Muscle of leg (tissue), 11 donors: Measurements from ENCODE around the gene ECPAS. TPM values are rescaled to one million over a fixed set of nuclear protein-coding genes. Genes with fewer than 3 reads are reported as not detected.
"Not testable (repeated sequence)": the region's sequence is repeated elsewhere in the genome, so short reads cannot be mapped to it uniquely, and the experiment has no call there.

Experiments
- DNase-seq: peaks from one replicate; pipeline ENCODE4 v3.0.0; 2013
- H3K27ac ChIP-seq: one replicate; pipeline ENCODE4 v1.5.1; 2013; ENCODE audit warnings: mild to moderate bottlenecking, low read length, control low read depth
- H3K27me3 ChIP-seq: one replicate; pipeline ENCODE4 v1.6.1; 2013; ENCODE audit warnings: low read length; ENCODE audit not compliant: control insufficient read depth, insufficient read depth
- H3K36me3 ChIP-seq: one replicate; pipeline ENCODE4 v1.6.1; 2013; ENCODE audit warnings: low read length; ENCODE audit not compliant: control insufficient read depth, insufficient read depth
- H3K4me1 ChIP-seq: one replicate; pipeline ENCODE4 v1.6.1; 2013; ENCODE audit warnings: low read length; ENCODE audit not compliant: control insufficient read depth, insufficient read depth
- H3K4me3 ChIP-seq: one replicate; pipeline ENCODE4 v1.5.1; 2013; ENCODE audit warnings: low read length, control low read depth
- H3K9me3 ChIP-seq: replicated peaks from 2 replicates; pipeline ENCODE4 v1.6.1; 2013; ENCODE audit warnings: low read depth, low read length; ENCODE audit not compliant: control insufficient read depth
- WGBS: methylation state at CpG from one replicate; pipeline ENCODE4 v1.1.5; 2013; ENCODE audit warnings: missing lambda C conversion rate; ENCODE audit not compliant: insufficient coverage; 5-methylcytosine and 5-hydroxymethylcytosine counted together
- polyA plus RNA-seq, 8 donors: library from polyadenylated mRNA; unstranded; fragments of 120-200 nt; gene quantifications; one replicate each; pipeline versions ENCODE4 v1.2.1 to v1.2.3, GENCODE V29; 2013; ENCODE audit warnings: inconsistent platforms in 1 of 8, low replicate concordance in 1 of 8; ENCODE audit not compliant: insufficient read length in 8 of 8, insufficient read depth in 1 of 8
- total RNA-seq: library from RNA; stranded (reverse); fragments of 120-200 nt; gene quantifications from one replicate; pipeline ENCODE4 v1.2.4, GENCODE V29; 2013

ECPAS gene
- total and polyA plus RNA-seq, 9 donors, result 89.0 to 138 (median 117) TPM

DNA sequence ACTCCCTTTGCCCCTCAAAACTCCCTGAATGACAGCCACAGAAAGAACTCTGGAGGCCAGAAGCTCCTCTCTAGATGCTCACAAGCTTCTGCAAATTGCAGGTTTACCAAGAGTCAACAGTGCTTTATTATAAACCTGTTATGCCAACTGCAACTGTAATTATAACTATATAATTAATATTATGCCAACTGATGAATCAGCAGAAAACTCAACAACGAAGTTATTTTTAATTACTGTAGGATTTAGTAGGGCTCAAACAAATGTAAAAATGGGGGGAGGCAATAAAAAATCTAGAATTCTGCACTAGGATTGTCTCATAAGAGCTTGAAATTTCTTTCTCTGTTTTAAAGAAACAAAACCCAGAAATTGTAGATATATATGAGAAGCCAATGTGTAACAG, 117.2 kb downstream of the ECPAS start:
- DNase-seq, result no peak
- H3K27me3 ChIP-seq, result no peaks in the 10 kb centered on the region
- WGBS, result no CpG with 5 or more reads among the region's 1 CpG
- no peak overlapping the region for H3K4me3 ChIP-seq
- H3K4me1 ChIP-seq, result no peaks in the 10 kb centered on the region
- H3K27ac ChIP-seq, result no peak overlapping the region
- no peaks in the 10 kb centered on the region for H3K9me3 ChIP-seq
- H3K36me3 ChIP-seq, result peaks cover 51% of the 10 kb centered on the region

GRCh38 chr9:111362526-111362925, 121.7 kb downstream of the ECPAS start:
- H3K9me3 ChIP-seq, result no peaks in the 10 kb centered on the region
- no CpG with 5 or more reads among the region's 5 CpGs for WGBS

DNA sequence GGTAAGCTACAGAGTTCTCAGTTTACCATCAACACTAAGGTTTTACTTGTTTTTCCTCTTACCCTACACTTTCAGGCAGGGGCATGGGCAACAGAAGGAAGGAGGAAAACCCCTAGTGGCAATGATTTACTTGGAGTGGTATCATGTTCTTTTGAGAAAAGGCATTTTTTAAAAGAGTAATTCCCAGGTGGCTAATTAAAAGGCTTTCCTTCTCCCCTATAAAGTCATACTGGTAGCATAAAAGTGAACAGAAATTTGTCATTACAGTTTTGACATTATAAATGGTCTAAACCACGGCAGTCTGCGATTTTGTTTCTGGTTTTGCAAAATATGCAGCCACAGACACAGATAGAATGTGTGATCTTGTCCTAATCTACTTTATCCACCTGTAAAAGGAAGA, 123.3 kb downstream of the ECPAS start:
- H3K4me1 ChIP-seq, result peaks cover 2% of the 10 kb centered on the region
- no peaks in the 10 kb centered on the region for H3K9me3 ChIP-seq
- no peak overlapping the region for H3K27ac ChIP-seq
- H3K36me3 ChIP-seq, result peaks cover 18% of the 10 kb centered on the region
- DNase-seq, result no peak
- H3K4me3 ChIP-seq, result no peak overlapping the region
- H3K27me3 ChIP-seq, result no peaks in the 10 kb centered on the region
- no CpG with 5 or more reads among the region's 2 CpGs for WGBS

More at GRCh38 chr9:111362526-111362925, 121.7 kb downstream of the ECPAS start:
- H3K4me1 ChIP-seq, result no peaks in the 10 kb centered on the region
- no peak overlapping the region for H3K27ac ChIP-seq
- no peaks in the 10 kb centered on the region for H3K27me3 ChIP-seq
- peaks cover 23% of the 10 kb centered on the region for H3K36me3 ChIP-seq
- no peak overlapping the region for H3K4me3 ChIP-seq
- no peak for DNase-seq

DNA sequence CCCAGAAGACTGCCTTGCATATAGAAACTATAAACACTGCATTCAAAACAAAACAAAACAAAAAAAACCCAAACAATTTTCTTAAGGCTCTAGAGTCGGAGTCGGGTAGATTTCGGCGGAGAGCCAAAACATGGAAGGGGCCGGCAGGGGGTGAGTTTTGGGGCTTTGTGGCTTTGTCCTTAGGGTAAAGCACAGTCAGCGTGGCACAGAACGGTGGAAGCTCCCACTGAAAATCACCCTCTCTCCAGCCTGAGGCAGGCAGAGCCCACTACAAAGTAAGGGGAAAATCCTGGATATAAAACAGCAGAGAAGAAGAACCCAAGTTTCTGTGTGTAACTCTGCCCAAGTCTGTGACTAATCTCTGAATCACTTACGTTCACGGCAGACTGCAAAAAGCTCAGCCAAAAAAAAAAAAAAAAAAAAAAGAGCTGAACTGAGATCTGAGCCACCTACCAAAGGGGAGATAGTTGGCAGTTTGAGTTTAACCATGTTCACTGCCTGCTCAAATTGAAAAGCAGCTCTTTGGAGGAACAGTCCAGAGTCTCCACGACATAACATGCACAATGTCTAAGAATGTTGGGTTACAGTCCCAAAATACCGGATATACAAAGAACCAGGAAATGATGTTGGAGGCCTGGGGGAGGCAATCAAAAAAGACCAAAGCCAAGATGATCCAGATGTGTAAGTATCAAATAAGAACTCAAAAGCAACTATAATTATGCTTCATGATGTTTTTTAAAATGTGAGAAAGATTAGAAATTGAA, 127.5 kb downstream of the ECPAS start:
- H3K27ac ChIP-seq, result peak overlapping the region; percentile 21

GRCh38 chr9:111352545-111352944, 131.6 kb downstream of the ECPAS start:
- Histone ChIP-seq H3K27me3 (no peaks in the 10 kb centered on the region), H3K4me1 (peaks cover 2% of the 10 kb centered on the region), H3K4me3 (no peak overlapping the region), H3K27ac (no peak overlapping the region), H3K36me3 (no peaks in the 10 kb centered on the region), H3K9me3 (no peaks in the 10 kb centered on the region)
- DNase-seq, result no peak
- no CpG with 5 or more reads among the region's 2 CpGs for WGBS

More for the DNA sequence above, 127.5 kb downstream of the ECPAS start:
- no peaks in the 10 kb centered on the region for H3K27me3 ChIP-seq
- no CpG with 5 or more reads among the region's 11 CpGs for WGBS
- H3K9me3 ChIP-seq, result no peaks in the 10 kb centered on the region
- DNase-seq, result peak; percentile 69
- H3K36me3 ChIP-seq, result peaks cover 7% of the 10 kb centered on the region
- peaks cover 2% of the 10 kb centered on the region for H3K4me1 ChIP-seq
- H3K4me3 ChIP-seq, result no peak overlapping the region

- DNase-seq, result no peak
- H3K9me3 ChIP-seq, result no peaks in the 10 kb centered on the region
- H3K36me3 ChIP-seq, result no peaks in the 10 kb centered on the region
- no peak overlapping the region for H3K4me3 ChIP-seq
- H3K27me3 ChIP-seq, result no peaks in the 10 kb centered on the region
- H3K27ac ChIP-seq, result no peak overlapping the region
- H3K4me1 ChIP-seq, result no peaks in the 10 kb centered on the region
Observed at GRCh38 chr9:111350556-111350955, 133.6 kb downstream of the ECPAS start.

- no peaks in the 10 kb centered on the region for H3K9me3 ChIP-seq
- WGBS, result no CpG with 5 or more reads among the region's 5 CpGs
- H3K4me3 ChIP-seq, result no peak overlapping the region
- no peak for DNase-seq
- H3K36me3 ChIP-seq, result no peaks in the 10 kb centered on the region
- H3K27ac ChIP-seq, result no peak overlapping the region
- no peaks in the 10 kb centered on the region for H3K27me3 ChIP-seq
- no peaks in the 10 kb centered on the region for H3K4me1 ChIP-seq
Observed at GRCh38 chr9:111349766-111350165, 134.4 kb downstream of the ECPAS start.

DNA sequence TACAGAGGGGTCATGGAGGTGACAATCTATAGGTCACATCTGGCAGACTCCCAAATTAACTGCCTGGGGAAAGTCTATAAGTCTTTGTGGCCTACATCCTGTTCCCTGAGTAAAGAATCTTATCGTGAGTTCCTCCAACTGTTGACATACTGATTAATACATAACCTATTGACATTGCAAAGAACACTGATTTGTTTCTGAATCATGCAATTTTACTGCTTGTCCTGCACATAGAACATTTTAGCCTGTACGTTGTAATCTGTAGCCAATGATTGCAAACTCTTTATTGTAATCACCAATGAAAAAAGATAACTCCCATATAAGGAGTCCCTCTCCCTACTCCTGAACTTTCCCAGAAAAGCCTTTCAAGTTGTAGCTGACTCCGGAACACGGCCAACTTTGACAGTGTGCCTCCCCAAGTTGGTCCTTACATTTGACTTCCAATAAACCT, 135.3 kb downstream of the ECPAS start:
- WGBS, result 68% methylated on average over 3 of the region's 4 CpGs
- no peaks in the 10 kb centered on the region for H3K4me1 ChIP-seq
- no peak overlapping the region for H3K4me3 ChIP-seq
- H3K9me3 ChIP-seq, result no peaks in the 10 kb centered on the region
- no peak for DNase-seq
- no peaks in the 10 kb centered on the region for H3K27me3 ChIP-seq
- no peaks in the 10 kb centered on the region for H3K36me3 ChIP-seq
- H3K27ac ChIP-seq, result no peak overlapping the region

- H3K36me3 ChIP-seq, DNase-seq, H3K4me3 ChIP-seq, H3K4me1 ChIP-seq, H3K9me3 ChIP-seq, H3K27ac ChIP-seq, H3K27me3 ChIP-seq: not testable (repeated sequence)
- WGBS, result 96% methylated on average over 2 of the region's 5 CpGs
Observed at GRCh38 chr9:111334318-111334863, 149.8 kb downstream of the ECPAS start.

- DNase-seq, result no peak
- H3K27ac ChIP-seq, result no peak within 1 kb of the TSS
- H3K4me1 ChIP-seq, result no peaks in the 10 kb centered on the region
- WGBS, result no CpG with 5 or more reads among the region's 4 CpGs
- H3K9me3 ChIP-seq, result no peaks in the 10 kb centered on the region
- H3K4me3 ChIP-seq, result no peak within 1 kb of the TSS
- no peaks in the 10 kb centered on the region for H3K36me3 ChIP-seq
- H3K27me3 ChIP-seq, result no peaks in the 10 kb centered on the region
Observed at GRCh38 chr9:111330124-111330523, 154.1 kb downstream of the ECPAS start, which contains the start of gene OR2K2. Gene OR2K2 (minus strand): TSS chr9:111330224. CDS start chr9:111328433, 1,791 bp downstream.
